Panc1 (cell line): ENCODE results near the gene MACROD1. TPM values are rescaled to one million over a fixed set of nuclear protein-coding genes. Genes with fewer than 3 reads are reported as not detected.

Source experiments
- ATAC-seq: fragments of 200-7000 bp; cut with Tn5 transposase; 2 replicates; pipeline ENCODE4 v1.9.1; 2020; ENCODE audit warnings: mild to moderate bottlenecking, moderate library complexity
- BruUV-seq: library from RNA; stranded (reverse); fragments of 400-500 nt; replicated peaks from 2 replicates; lab custom pipeline; 2021; lab: Mats Ljungman, UMichigan
- CTCF ChIA-PET: fragments of 300-600 bp; sonication (Branson Sonifier 250); formaldehyde crosslinking; loops from one replicate; lab custom pipeline; 2022; ENCODE audit warnings: antibody characterized with exemption; lab: Charles Lee
- POLR2A ChIA-PET: fragments of 300-600 bp; sonication (Branson Sonifier 250); formaldehyde crosslinking; loops from one replicate; lab custom pipeline; 2022; ENCODE audit warnings: antibody characterized with exemption; lab: Charles Lee
- DNase-seq: peaks from one replicate; pipeline ENCODE4 v3.0.0-alpha.2; 2010; ENCODE audit warnings: low read depth, low spot score
- H3K27ac ChIP-seq: 2 replicates; pipeline ENCODE4 v1.5.1; 2011; ENCODE audit warnings: mild to moderate bottlenecking, low read length, inconsistent platforms
- H3K27me3 ChIP-seq: fragments of 200-500 bp; sonication (Bioruptor generic); 2 replicates; pipeline ENCODE4 v1.6.0; 2014; ENCODE audit warnings: low read length, inconsistent platforms; ENCODE audit not compliant: control insufficient read depth, insufficient read depth
- H3K36me3 ChIP-seq: fragments of 200-500 bp; sonication (Bioruptor generic); 2 replicates; pipeline ENCODE4 v1.5.1; 2014; ENCODE audit warnings: inconsistent platforms, mild to moderate bottlenecking, low read length, moderate library complexity; ENCODE audit not compliant: control insufficient read depth, insufficient read depth
- H3K4me1 ChIP-seq: 2 replicates; pipeline ENCODE4 v1.5.1; 2011; ENCODE audit warnings: inconsistent platforms, mild to moderate bottlenecking, low read length, moderate library complexity; ENCODE audit not compliant: control insufficient read depth, insufficient read depth
- H3K4me3 ChIP-seq, 2 experiments: 2 replicates each; pipeline ENCODE4 v1.5.1; 2011 to 2012; ENCODE audit warnings: low read depth in 2 of 2, low read length in 2 of 2, mild to moderate bottlenecking in 2 of 2, inconsistent platforms in 1 of 2, moderate library complexity in 1 of 2
- H3K9me3 ChIP-seq: fragments of 200-500 bp; sonication (Bioruptor generic); 2 replicates; pipeline ENCODE4 v1.5.1; 2014; ENCODE audit warnings: low read depth, mild to moderate bottlenecking, inconsistent platforms, low read length, moderate library complexity; ENCODE audit not compliant: control insufficient read depth, insufficient read depth
- CTCF ChIP-seq: fragments of 450-650 bp; IDR thresholded peaks from 2 replicates; pipeline ENCODE4 v1.5.1; 2017; ENCODE audit warnings: mild to moderate bottlenecking
- POLR2AphosphoS5 ChIP-seq: IDR thresholded peaks from 2 replicates; pipeline ENCODE4 v1.6.1; 2012; ENCODE audit warnings: mild to moderate bottlenecking, low read depth, low read length, moderate library complexity
- REST ChIP-seq, 2 experiments: IDR thresholded peaks; 2 replicates each; pipeline ENCODE4 v1.6.1; 2011 to 2012; ENCODE audit warnings: low read depth in 2 of 2, control low read depth in 1 of 2, low read length in 1 of 2, mild to moderate bottlenecking in 1 of 2, moderate library complexity in 1 of 2; ENCODE audit not compliant: insufficient read depth in 1 of 2
- SIN3A ChIP-seq: IDR thresholded peaks from 2 replicates; pipeline ENCODE4 v1.6.1; 2012; ENCODE audit warnings: low read depth, mild to moderate bottlenecking, low read length, moderate library complexity, borderline replicate concordance; ENCODE audit not compliant: insufficient read depth
- TCF7L2 ChIP-seq: IDR thresholded peaks from 2 replicates; pipeline ENCODE4 v1.6.1; 2011; ENCODE audit warnings: mild to moderate bottlenecking, low read depth, low read length, inconsistent platforms
- in situ Hi-C: cut with HindIII; loops from 2 replicates; pipeline ENCODE4 v1.10.0; 2016; ENCODE audit warnings: low sequenced_read_pairs, low pct_unique_long_range_greater_than_20kb
- intact Hi-C: fragments of 100-400 bp; cut with micrococcal nuclease; formaldehyde crosslinking; loops from one replicate; pipeline ENCODE4 v1.10.0; 2022; ENCODE audit not compliant: unreplicated experiment
- total RNA-seq: library from RNA; stranded (reverse); gene quantifications from one replicate; pipeline ENCODE4 v1.2.1, GENCODE V29; 2021; ENCODE audit not compliant: unreplicated experiment

Gene MACROD1
- total RNA-seq, 1 experiment from 2014 or later = 16.8 TPM

- no TSS peak for BruUV-seq
- DNase-seq (no peak), ATAC-seq (no peak)
- Histone ChIP-seq H3K36me3 (no peaks in the 10 kb centered on the region), H3K4me1 (peaks cover 29% of the 10 kb centered on the region), H3K27me3 (no peaks in the 10 kb centered on the region), H3K27ac (no peak overlapping the region), H3K9me3 (no peaks in the 10 kb centered on the region), H3K4me3 (no peak overlapping the region)
- in situ Hi-C loops = loop anchor here (10.0 kb wide), 1 partner anchor 65 kb away; no protein-coding TSS in a partner anchor
- TF ChIP-seq CTCF = no peak
- no peak for TF ChIP-seq TCF7L2
- no peak for TF ChIP-seq POLR2AphosphoS5
- TF ChIP-seq SIN3A = no peak
- no peak for TF ChIP-seq REST (IDR thresholded peaks at IDR 0.05; ENCODE audit: insufficient read depth in 1 of 2, low read depth in 2 of 2, low read length in 1 of 2)
- intact Hi-C loops = no loop called here
- POLR2A ChIA-PET = no interaction called here
- CTCF ChIA-PET = no interaction called here
Observed at GRCh38 chr11:64009710-64010109, 156.2 kb downstream of the MACROD1 start.

DNA sequence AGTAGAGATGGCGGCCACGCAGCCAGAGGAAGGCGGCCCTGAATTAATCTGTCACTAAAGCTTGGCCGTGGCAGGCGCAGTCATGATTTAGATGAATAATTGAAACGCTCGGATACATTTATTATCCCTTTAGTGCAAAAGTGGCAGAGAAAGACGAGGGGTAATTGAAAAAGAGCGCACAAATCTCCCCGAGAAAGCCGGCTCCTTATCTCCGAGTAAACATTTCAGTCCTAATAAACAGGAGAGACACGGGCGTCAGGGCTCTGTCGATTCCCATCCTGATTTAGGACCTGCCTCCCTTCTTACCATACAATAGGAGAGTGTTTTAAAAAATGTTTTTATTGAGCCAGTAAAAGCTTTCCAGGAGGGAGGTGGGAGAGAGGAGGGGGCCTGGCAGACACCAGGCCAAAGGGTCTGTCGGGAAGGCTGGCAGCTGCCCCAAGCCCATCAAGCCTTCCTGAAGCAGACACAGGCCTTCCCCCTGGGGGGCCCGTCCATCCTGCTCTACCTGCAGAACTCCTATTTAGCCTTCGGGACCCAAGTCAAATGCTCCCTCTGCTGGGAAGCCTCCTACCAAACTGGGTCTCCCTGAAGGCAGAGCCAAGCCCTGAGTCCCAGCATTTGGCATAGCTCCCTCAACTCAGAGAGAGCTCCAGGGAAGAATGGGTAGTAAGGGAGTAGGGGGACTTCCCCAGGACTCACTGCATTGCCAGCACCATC, 156.8 kb downstream of the MACROD1 start:
- POLR2A ChIA-PET = no interaction called here
- no peak for ATAC-seq

More for the DNA sequence above, 156.8 kb downstream of the MACROD1 start:
- in situ Hi-C loops = loop anchor here (10.0 kb wide), 1 partner anchor 66 kb away; no protein-coding TSS in a partner anchor
- Histone ChIP-seq H3K27me3 (no peaks in the 10 kb centered on the region), H3K4me3 (no peak overlapping the region), H3K27ac (no peak overlapping the region), H3K4me1 (peaks cover 36% of the 10 kb centered on the region), H3K36me3 (no peaks in the 10 kb centered on the region), H3K9me3 (no peaks in the 10 kb centered on the region)
- CTCF ChIA-PET = no interaction called here
- TF ChIP-seq SIN3A = no peak
- TF ChIP-seq TCF7L2 = no peak
- TF ChIP-seq REST (IDR thresholded peaks at IDR 0.05; ENCODE audit: insufficient read depth in 1 of 2, low read depth in 2 of 2, low read length in 1 of 2) = no peak
- no peak for TF ChIP-seq CTCF
- TF ChIP-seq POLR2AphosphoS5 = no peak
- no peak for DNase-seq
- no TSS peak for BruUV-seq
- intact Hi-C loops = no loop called here
